ENCODE results near the gene GSN. TPM values are rescaled to one million over a fixed set of nuclear protein-coding genes. Genes with fewer than 3 reads are reported as not detected.

Gene GSN
- total RNA-seq: 682 and 744 TPM in 2 replicates

GRCh38 chr9:121267689-121268597 is at the start of gene GSN:
Gene GSN (plus strand): TSS chr9:121268162. CDS start chr9:121301972, 33,810 bp downstream.

GRCh38 chr9:121369595-121370265 is 101.8 kb downstream of the GSN start, which contains the start of gene STOM:
Gene STOM (minus strand): TSS chr9:121370250. CDS start chr9:121370187, 63 bp downstream.

Other genes starting within 250 kb of the GSN start
- 1.6 and 3.9 TPM in 2 replicates for gene C5, start 217.9 kb upstream of the GSN start, total RNA-seq
- 7.5 and 8.0 TPM in 2 replicates for gene CNTRL, start 193.2 kb upstream of the GSN start, total RNA-seq
- gene RAB14, start 66.3 kb upstream of the GSN start, total RNA-seq: 26.7 and 29.4 TPM in 2 replicates
- 27.1 and 29.4 TPM in 2 replicates for gene STOM, start 102.1 kb downstream of the GSN start, total RNA-seq
- gene GGTA1, start 231.7 kb downstream of the GSN start, total RNA-seq: not detected in 2 replicates

Data from placental epithelial cell (primary cell).